HUES6 (cell line): ENCODE results near the gene PPP1R37.
"Not testable (repeated sequence)": the region's sequence is repeated elsewhere in the genome, so short reads cannot be mapped to it uniquely, and the experiment has no call there.

Experiments
- H3K27ac ChIP-seq: 2 replicates; pipeline ENCODE4 v1.7.0; 2013; ENCODE audit warnings: low read depth, mild to moderate bottlenecking, low read length, inconsistent platforms
- H3K27me3 ChIP-seq: 2 replicates; pipeline ENCODE4 v1.6.1; 2013; ENCODE audit warnings: low read length; ENCODE audit not compliant: control insufficient read depth, insufficient read depth
- H3K36me3 ChIP-seq: 2 replicates; pipeline ENCODE4 v1.6.1; 2013; ENCODE audit warnings: low read length; ENCODE audit not compliant: control insufficient read depth, insufficient read depth
- H3K4me1 ChIP-seq: 2 replicates; pipeline ENCODE4 v1.6.1; 2013; ENCODE audit warnings: low read length; ENCODE audit not compliant: control insufficient read depth, insufficient read depth
- H3K4me3 ChIP-seq: 2 replicates; pipeline ENCODE4 v1.5.1; 2013; ENCODE audit warnings: low read depth, low read length
- H3K9ac ChIP-seq: one replicate; pipeline ENCODE4 v1.6.1; 2013; ENCODE audit warnings: mild to moderate bottlenecking, low read length
- H3K9me3 ChIP-seq: 2 replicates; pipeline ENCODE4 v1.6.1; 2013; ENCODE audit warnings: low read depth, low read length; ENCODE audit not compliant: control insufficient read depth, insufficient read depth

PPP1R37 gene

GRCh38 chr19:45118106-45118505 lies 25.1 kb downstream of the PPP1R37 start:
- peaks cover 23% of the 10 kb centered on the region for H3K4me1 ChIP-seq
- H3K27me3 ChIP-seq = no peaks in the 10 kb centered on the region
- H3K9me3 ChIP-seq = no peaks in the 10 kb centered on the region
- H3K4me3 ChIP-seq = no peak overlapping the region
- H3K36me3 ChIP-seq = no peaks in the 10 kb centered on the region; the same call in 1 of the 2 replicates
- H3K9ac ChIP-seq = no peak overlapping the region
- no peak overlapping the region for H3K27ac ChIP-seq

- H3K27ac ChIP-seq, H3K9ac ChIP-seq, H3K4me3 ChIP-seq: not testable (repeated sequence)
Measured at GRCh38 chr19:45118591-45119355, 25.8 kb downstream of the PPP1R37 start.

GRCh38 chr19:45119582-45119981 lies 26.6 kb downstream of the PPP1R37 start:
- H3K27ac ChIP-seq = no peak overlapping the region
- no peaks in the 10 kb centered on the region for H3K9me3 ChIP-seq
- no peaks in the 10 kb centered on the region for H3K27me3 ChIP-seq
- H3K4me1 ChIP-seq = peaks cover 15% of the 10 kb centered on the region
- peaks cover 4% of the 10 kb centered on the region; the same call in 1 of the 2 replicates for H3K36me3 ChIP-seq
- H3K4me3 ChIP-seq = no peak overlapping the region
- H3K9ac ChIP-seq = no peak overlapping the region

More at GRCh38 chr19:45118591-45119355, 25.8 kb downstream of the PPP1R37 start:
- peaks cover 16% of the 10 kb centered on the region for H3K4me1 ChIP-seq
- H3K36me3 ChIP-seq, H3K27me3 ChIP-seq, H3K9me3 ChIP-seq: not testable (repeated sequence)

GRCh38 chr19:45121827-45122345 lies 28.9 kb downstream of the PPP1R37 start:
- Histone ChIP-seq H3K9ac (no peak overlapping the region), H3K4me3 (no peak overlapping the region), H3K36me3 (0 out of 2 replicates have a peak, but pooled peaks cover 4% of the 10 kb centered on the region), H3K4me1 (peaks cover 10% of the 10 kb centered on the region), H3K27me3 (no peaks in the 10 kb centered on the region), H3K9me3 (no peaks in the 10 kb centered on the region), H3K27ac (no peak overlapping the region)

GRCh38 chr19:45122832-45123231 lies 29.9 kb downstream of the PPP1R37 start:
- Histone ChIP-seq H3K36me3 (0 out of 2 replicates have a peak, but pooled peaks cover 4% of the 10 kb centered on the region), H3K4me1 (peaks cover 3% of the 10 kb centered on the region; the same call in 1 of the 2 replicates), H3K9ac (no peak overlapping the region), H3K27ac (no peak overlapping the region), H3K27me3 (no peaks in the 10 kb centered on the region), H3K9me3 (no peaks in the 10 kb centered on the region), H3K4me3 (no peak overlapping the region)

GRCh38 chr19:45123440-45123850 lies 30.5 kb downstream of the PPP1R37 start:
- peaks cover 3% of the 10 kb centered on the region; the same call in 1 of the 2 replicates for H3K4me1 ChIP-seq
- H3K36me3 ChIP-seq = 0 out of 2 replicates have a peak, but pooled peaks cover 4% of the 10 kb centered on the region
- H3K9me3 ChIP-seq = no peaks in the 10 kb centered on the region
- no peak overlapping the region for H3K27ac ChIP-seq
- no peak overlapping the region for H3K9ac ChIP-seq
- no peak overlapping the region for H3K4me3 ChIP-seq
- H3K27me3 ChIP-seq = no peaks in the 10 kb centered on the region

- Histone ChIP-seq H3K9ac (no peak overlapping the region), H3K27ac (no peak overlapping the region), H3K4me3 (no peak overlapping the region)
Measured at GRCh38 chr19:45124021-45124420, 31.0 kb downstream of the PPP1R37 start.

GRCh38 chr19:45125360-45125759 lies 32.4 kb downstream of the PPP1R37 start:
- H3K36me3 ChIP-seq = 0 out of 2 replicates have a peak, but pooled peaks cover 4% of the 10 kb centered on the region
- no peaks in the 10 kb centered on the region for H3K9me3 ChIP-seq
- no peak overlapping the region for H3K9ac ChIP-seq
- peaks cover 7% of the 10 kb centered on the region for H3K4me1 ChIP-seq
- no peak overlapping the region for H3K27ac ChIP-seq
- H3K27me3 ChIP-seq = no peaks in the 10 kb centered on the region
- no peak overlapping the region for H3K4me3 ChIP-seq

More at GRCh38 chr19:45124021-45124420, 31.0 kb downstream of the PPP1R37 start:
- Histone ChIP-seq H3K9me3 (no peaks in the 10 kb centered on the region), H3K27me3 (no peaks in the 10 kb centered on the region), H3K36me3 (0 out of 2 replicates have a peak, but pooled peaks cover 4% of the 10 kb centered on the region), H3K4me1 (peaks cover 3% of the 10 kb centered on the region; the same call in 1 of the 2 replicates)

- H3K27ac ChIP-seq = no peak overlapping the region
- peaks cover 14% of the 10 kb centered on the region for H3K4me1 ChIP-seq
- 0 out of 2 replicates have a peak, but pooled peaks cover 4% of the 10 kb centered on the region for H3K36me3 ChIP-seq
- no peaks in the 10 kb centered on the region for H3K27me3 ChIP-seq
- H3K4me3 ChIP-seq = no peak overlapping the region
- H3K9me3 ChIP-seq = no peaks in the 10 kb centered on the region
- H3K9ac ChIP-seq = no peak overlapping the region
Measured at GRCh38 chr19:45125975-45126493, 33.1 kb downstream of the PPP1R37 start.

- peaks cover 14% of the 10 kb centered on the region for H3K4me1 ChIP-seq
- H3K9me3 ChIP-seq = no peaks in the 10 kb centered on the region
- H3K36me3 ChIP-seq = 0 out of 2 replicates have a peak, but pooled peaks cover 5% of the 10 kb centered on the region
- no peaks in the 10 kb centered on the region for H3K27me3 ChIP-seq
- no peak overlapping the region for H3K4me3 ChIP-seq
- H3K9ac ChIP-seq = no peak overlapping the region
- H3K27ac ChIP-seq = no peak overlapping the region
Measured at GRCh38 chr19:45126654-45127053, 33.7 kb downstream of the PPP1R37 start.

- Histone ChIP-seq H3K9ac (no peak overlapping the region), H3K9me3 (no peaks in the 10 kb centered on the region), H3K27me3 (no peaks in the 10 kb centered on the region), H3K27ac (no peak overlapping the region), H3K36me3 (0 out of 2 replicates have a peak, but pooled peaks cover 7% of the 10 kb centered on the region), H3K4me1 (peaks cover 14% of the 10 kb centered on the region), H3K4me3 (no peak overlapping the region)
Measured at GRCh38 chr19:45128146-45128545, 35.2 kb downstream of the PPP1R37 start.
